GM12801 (cell line): ENCODE results near the gene MT1E.

Experiments used
- CTCF ChIP-seq: IDR thresholded peaks from one replicate; pipeline ENCODE4 v1.5.1; 2011; ENCODE audit warnings: control low read depth; ENCODE audit not compliant: insufficient read length; ENCODE audit errors: extremely low read depth

The MT1E gene

GRCh38 chr16:56626685-56627084 is 1.1 kb downstream of the MT1E start:
- no peak for TF ChIP-seq CTCF

GRCh38 chr16:56628486-56629350 is 3.1 kb downstream of the MT1E start:
- TF ChIP-seq CTCF: no peak

GRCh38 chr16:56629531-56629930 is 4.0 kb downstream of the MT1E start:
- no peak for TF ChIP-seq CTCF

GRCh38 chr16:56630134-56630533 is 4.6 kb downstream of the MT1E start:
- TF ChIP-seq CTCF: no peak

GRCh38 chr16:56631197-56631596 is 5.6 kb downstream of the MT1E start:
- TF ChIP-seq CTCF: no peak

GRCh38 chr16:56631832-56632155 is 6.2 kb downstream of the MT1E start:
- no peak for TF ChIP-seq CTCF

GRCh38 chr16:56632156-56632847 is 6.7 kb downstream of the MT1E start, which contains the start of gene MT1M:
Gene MT1M (plus strand): TSS chr16:56632659. CDS start chr16:56632732, 73 bp downstream.
- no peak for TF ChIP-seq CTCF
